NCI-H510A treated with DMSO at 0.1 percent for 48 hours (cell line): ENCODE data around the gene HIPK2.
"Not testable (repeated sequence)": the region's sequence is repeated elsewhere in the genome, so short reads cannot be mapped to it uniquely, and the experiment has no call there.

Source experiments
- DNase-seq: peaks from one replicate; lab custom pipeline; 2025; lab: John Stamatoyannopoulos, UW

Gene HIPK2

GRCh38 chr7:139620676-139621344 lies 157.0 kb downstream of the HIPK2 start:
- peak; percentile 11 for DNase-seq

GRCh38 chr7:139619367-139619657 lies 158.5 kb downstream of the HIPK2 start:
- no peak for DNase-seq

- no peak for DNase-seq
Observed at GRCh38 chr7:139618482-139619366, 159.1 kb downstream of the HIPK2 start.

GRCh38 chr7:139617074-139617473 lies 160.7 kb downstream of the HIPK2 start:
- DNase-seq: no peak

GRCh38 chr7:139614886-139615285 lies 162.9 kb downstream of the HIPK2 start:
- DNase-seq: no peak

- DNase-seq: no peak
Observed at GRCh38 chr7:139613971-139614411, 163.8 kb downstream of the HIPK2 start.

DNA sequence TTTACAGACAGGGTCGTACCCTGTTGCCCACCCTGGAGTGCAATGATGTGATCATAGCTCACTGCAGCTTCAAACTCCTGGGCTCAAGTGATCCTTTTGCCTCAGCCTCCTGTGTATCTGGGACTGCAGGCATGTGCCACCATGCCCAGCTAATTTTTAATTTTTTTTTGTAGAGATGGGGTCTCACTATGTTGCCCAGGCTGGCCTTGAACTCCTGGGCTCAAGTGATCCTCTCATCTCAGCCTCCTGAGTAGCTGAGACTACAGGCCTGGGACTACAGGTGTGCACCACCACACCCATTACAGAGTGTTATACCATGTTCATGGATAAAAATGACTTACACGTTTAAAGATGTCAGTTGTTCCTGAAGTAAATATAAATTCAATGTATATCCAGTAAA lies 166.2 kb downstream of the HIPK2 start:
- not testable (repeated sequence) for DNase-seq

DNA sequence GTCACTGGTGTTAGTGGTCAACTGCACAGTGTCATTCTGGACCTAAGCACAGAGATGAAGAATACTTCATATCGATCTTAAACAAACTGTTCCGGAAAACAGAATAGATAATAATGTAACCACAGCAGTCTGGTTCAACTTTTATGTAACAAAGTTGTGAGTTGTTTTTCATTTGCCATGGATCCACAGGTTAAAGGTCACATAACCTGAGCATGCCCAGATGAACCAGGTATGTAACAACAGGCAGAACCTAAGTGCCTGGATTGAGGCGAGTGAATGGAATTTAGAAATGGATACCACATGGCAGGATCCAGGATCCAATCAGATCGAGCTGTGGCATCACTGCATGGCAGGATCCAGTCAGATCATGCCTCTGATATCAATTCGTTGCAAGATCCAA lies 167.2 kb downstream of the HIPK2 start:
- DNase-seq: no peak

- no peak for DNase-seq
Observed at GRCh38 chr7:139603896-139604295, 173.9 kb downstream of the HIPK2 start.

GRCh38 chr7:139603282-139603681 lies 174.5 kb downstream of the HIPK2 start:
- DNase-seq: no peak

DNA sequence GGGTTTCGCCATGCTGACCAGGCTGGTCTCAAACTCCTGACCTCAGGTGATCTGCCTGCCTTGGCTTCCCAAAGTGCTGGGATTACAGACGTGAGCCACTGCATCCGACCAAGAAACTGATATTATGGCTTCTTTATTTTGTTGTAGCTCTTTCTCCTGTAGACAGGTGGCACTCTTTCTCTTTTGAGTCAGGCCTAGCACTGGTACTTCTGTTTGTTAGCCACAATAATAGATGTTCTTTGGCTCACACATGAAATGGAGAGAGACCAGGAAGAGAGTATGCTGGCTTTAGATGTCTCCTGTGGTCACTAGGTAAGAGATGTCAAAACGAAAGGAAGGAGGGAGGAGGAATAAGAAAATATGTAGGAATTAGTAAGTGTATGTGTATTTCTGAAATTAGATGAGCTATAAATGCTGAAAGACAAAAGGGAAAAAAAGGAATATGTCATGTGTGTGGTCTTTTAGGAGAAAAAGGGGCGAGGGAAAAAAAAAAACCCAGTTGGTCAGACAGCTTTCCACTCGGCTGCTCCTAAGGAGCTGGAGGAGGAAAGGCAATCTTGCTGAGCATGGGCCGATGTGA lies 175.6 kb downstream of the HIPK2 start:
- peak; percentile 36 for DNase-seq

GRCh38 chr7:139601176-139601575 lies 176.6 kb downstream of the HIPK2 start:
- DNase-seq: no peak

- no peak for DNase-seq
Observed at GRCh38 chr7:139600306-139600705, 177.5 kb downstream of the HIPK2 start.

DNA sequence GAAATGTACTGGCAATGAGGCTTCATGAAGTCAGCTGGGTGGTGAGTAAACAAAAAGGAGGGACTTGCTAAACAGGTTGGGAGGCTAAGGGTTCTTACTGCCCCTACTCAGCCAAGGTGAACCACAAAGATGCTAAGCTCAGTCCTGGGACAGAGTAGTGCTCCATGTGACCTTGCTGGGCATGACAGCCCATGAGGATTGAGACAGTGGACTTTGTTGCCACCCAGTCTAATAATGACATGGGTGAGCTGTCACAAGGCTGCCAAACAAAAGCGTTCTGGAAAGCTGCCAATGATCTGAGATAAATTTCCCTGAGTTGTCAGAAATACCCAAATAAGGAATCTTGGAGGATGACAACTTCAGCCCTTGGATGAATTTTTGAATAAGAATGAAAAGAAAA lies 179.2 kb downstream of the HIPK2 start:
- DNase-seq: no peak

DNA sequence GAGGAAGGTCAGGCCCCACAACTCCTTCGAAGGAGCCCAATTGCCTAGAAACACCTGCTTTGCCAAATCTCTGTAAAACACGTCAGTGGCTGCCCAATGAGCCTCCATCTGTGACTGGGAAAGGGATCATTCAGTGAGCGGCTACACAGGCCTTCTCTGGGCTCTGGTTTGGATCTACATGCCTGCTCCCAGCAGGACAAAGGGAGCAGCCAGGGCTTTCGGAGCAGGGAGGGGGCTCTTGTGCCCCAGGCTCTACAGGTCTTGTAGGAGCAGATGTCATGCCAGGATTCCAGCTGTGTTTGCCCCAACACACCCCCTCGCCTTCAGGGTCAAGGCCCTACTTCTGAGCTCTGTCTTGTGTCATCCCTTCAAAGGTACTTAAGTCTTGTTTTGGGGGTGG lies 180.8 kb downstream of the HIPK2 start:
- no peak for DNase-seq

DNA sequence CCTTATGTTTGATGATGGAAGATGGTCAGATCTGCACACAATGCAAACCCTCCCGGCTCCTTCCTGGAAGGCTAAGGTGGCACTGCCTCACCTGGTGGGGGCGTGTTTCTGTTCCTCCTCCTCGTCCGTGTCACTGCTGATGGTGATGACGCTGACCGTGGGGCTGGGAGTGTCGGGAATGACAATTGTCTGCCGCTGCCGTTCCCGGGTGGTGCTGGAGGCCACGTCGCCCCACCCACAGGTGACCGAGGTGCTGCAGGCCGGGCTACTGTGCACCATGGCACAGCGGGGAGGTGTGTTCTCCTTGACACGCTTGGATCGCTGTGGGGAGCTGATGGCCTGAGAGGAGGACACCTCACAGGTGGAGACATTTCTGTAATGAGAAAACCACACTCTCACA lies 181.2 kb downstream of the HIPK2 start:
- no peak for DNase-seq

GRCh38 chr7:139595806-139596205 lies 182.0 kb downstream of the HIPK2 start:
- DNase-seq: no peak

DNA sequence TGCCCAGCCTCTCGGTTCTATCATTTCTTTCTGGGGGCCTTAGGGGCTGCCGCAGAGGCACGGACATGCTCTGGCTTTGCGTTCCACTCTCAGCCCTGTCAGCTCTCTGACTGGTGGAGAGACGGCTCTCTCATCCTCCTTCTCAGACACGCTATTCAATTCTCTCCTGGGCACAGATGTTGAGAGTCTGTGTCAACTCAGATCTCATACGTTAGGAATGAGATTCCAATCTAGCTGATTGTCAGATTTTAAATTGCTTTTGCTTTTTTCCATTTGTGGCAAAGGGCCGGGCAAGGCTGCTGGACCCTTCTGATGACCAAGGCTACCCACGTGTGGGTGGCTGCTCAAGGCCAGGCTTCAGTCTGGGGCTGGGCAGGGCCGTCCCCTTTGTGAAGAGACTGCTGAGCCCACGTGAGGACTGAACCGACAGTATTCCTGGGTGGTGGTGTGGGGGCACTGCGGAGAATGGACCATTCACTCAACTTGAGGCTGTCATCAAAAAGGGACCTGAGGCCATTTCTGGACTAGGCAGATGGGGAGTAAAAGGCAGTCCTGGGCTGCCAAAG lies 182.8 kb downstream of the HIPK2 start:
- no peak for DNase-seq

DNA sequence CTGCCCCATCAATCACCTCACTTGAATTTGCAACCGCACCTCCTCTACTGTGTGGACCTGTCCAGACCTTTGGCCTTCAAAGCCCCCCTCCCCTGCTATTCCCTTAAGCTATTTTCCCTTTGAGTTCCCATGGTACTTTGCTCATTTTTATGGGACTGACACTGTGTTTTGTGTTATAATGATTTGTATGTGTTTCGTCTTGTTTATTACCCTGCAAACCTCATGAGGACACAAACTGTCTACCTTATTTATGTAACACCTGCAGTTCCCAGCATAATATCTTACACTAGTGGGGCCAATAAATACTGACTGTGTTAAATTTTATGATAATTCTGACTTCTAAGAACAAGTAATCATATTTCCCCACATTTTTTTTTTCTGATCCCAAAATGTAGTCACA lies 183.7 kb downstream of the HIPK2 start:
- DNase-seq: no peak

DNA sequence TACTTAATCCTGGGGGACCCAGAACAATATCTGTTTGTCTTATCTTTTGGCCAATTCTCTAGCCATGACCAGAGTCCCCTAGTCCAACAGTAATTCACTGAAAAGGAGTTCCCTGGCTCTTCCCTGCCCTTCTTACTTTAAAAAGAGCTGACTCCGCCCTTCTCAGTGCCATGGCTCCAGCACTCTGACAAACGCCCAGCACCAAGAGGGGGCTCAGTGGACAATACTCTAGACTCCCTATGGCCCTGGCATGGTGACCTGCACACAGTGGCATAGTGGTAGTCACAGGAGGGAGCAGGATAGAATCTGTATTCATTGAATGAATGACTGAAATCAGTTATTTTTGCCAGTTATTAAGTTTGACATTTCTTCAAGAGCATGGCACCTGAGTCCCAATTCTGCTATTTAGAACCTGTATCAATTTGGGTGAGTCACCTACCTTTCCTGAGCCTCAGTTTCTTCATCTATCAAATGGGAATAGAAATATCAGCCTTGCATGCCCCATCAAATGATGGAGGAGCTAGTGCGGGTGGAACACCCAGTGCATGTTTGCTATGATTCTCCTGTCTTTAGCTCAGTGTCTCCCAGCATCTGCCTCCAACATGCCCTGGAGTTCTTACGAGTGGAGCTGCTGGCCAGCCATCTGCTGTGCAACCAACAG lies 184.9 kb downstream of the HIPK2 start:
- DNase-seq: no peak

DNA sequence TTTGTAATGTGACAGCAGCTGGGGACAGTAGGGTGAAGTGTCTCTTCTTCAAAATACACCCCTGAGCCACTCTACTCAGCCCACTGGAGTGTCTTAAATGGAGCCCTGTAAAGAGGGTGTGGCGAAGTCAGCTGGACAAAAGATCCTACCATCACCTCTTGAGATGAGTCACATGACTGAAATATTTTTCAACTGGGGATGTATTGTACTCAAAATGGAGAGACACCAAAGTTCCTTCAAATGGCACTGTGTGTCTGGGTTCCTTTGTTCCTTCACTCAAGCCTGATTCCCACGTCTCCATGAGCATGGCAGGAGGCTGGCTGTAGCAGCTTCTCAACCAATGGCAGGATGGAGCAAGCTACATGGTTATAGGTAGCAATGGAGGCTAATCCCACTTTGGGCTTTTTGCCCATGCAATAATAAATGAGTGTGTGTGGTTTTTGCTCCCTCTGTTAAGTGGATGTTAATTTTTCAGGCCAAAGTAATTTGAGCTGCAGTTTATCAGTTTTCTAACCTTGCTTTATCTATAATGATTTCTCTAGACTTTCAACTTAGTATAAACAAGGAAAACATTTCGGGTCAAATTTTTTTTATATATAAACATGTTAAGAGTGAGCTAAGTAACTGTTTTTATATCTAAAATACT lies 186.1 kb downstream of the HIPK2 start:
- DNase-seq: no peak

- no peak for DNase-seq
Observed at GRCh38 chr7:139589474-139589873, 188.3 kb downstream of the HIPK2 start.
